PC-9 (cell line): Measurements from ENCODE around the gene GTF3C1. TPM values are rescaled to one million over a fixed set of nuclear protein-coding genes. Genes with fewer than 3 reads are reported as not detected.

Experiments
- BruUV-seq: library from RNA; stranded (reverse); fragments of 400-500 nt; replicated peaks from 2 replicates; lab custom pipeline; 2021; lab: Mats Ljungman, UMichigan
- CTCF ChIA-PET: fragments of 300-600 bp; sonication (Branson Sonifier 250); formaldehyde crosslinking; loops from one replicate; lab custom pipeline; 2022; ENCODE audit warnings: antibody characterized with exemption; lab: Charles Lee
- POLR2A ChIA-PET: fragments of 300-600 bp; sonication (Branson Sonifier 250); formaldehyde crosslinking; loops from one replicate; lab custom pipeline; 2022; ENCODE audit warnings: antibody characterized with exemption; ENCODE audit not compliant: unreplicated experiment; lab: Charles Lee
- DNase-seq, 2 experiments: peaks; one replicate each; pipeline versions ENCODE4 v3.0.0 to v3.0.0-alpha.2; 2015 to 2022; ENCODE audit warnings: mixed read lengths in 1 of 2
- H2AFZ ChIP-seq: fragments of 200-600 bp; sonication (generic); 2 replicates; pipeline ENCODE4 v1.8.1; 2017; ENCODE audit warnings: antibody characterized with exemption
- H3F3A ChIP-seq: fragments of 200-600 bp; sonication (generic); 2 replicates; pipeline ENCODE4 v1.8.1; 2017; ENCODE audit warnings: antibody characterized with exemption, mild to moderate bottlenecking, low read depth; ENCODE audit not compliant: insufficient read depth
- H3K27ac ChIP-seq: fragments of 200-600 bp; sonication (generic); 2 replicates; pipeline ENCODE4 v1.6.1; 2016; ENCODE audit warnings: mixed run types
- H3K27me3 ChIP-seq: fragments of 200-600 bp; sonication (generic); 2 replicates; pipeline ENCODE4 v1.6.1; 2016; ENCODE audit warnings: low read depth, mixed run types; ENCODE audit not compliant: insufficient read depth
- H3K36me3 ChIP-seq: fragments of 200-600 bp; sonication (generic); 2 replicates; pipeline ENCODE4 v1.6.1; 2016; ENCODE audit warnings: low read depth, mixed run types
- H3K4me1 ChIP-seq: fragments of 200-600 bp; sonication (generic); replicated peaks from 2 replicates; pipeline ENCODE4 v1.6.1; 2016; ENCODE audit warnings: mixed run types; ENCODE audit not compliant: insufficient read depth
- H3K4me2 ChIP-seq: fragments of 200-600 bp; sonication (generic); 2 replicates; pipeline ENCODE4 v1.6.1; 2017; ENCODE audit warnings: mixed run types
- H3K4me3 ChIP-seq: fragments of 200-600 bp; sonication (generic); 2 replicates; pipeline ENCODE4 v1.6.1; 2016; ENCODE audit warnings: mixed run types
- H3K79me2 ChIP-seq: fragments of 200-600 bp; sonication (generic); 2 replicates; pipeline ENCODE4 v1.6.1; 2017; ENCODE audit warnings: low read depth, mixed run types
- H3K9me2 ChIP-seq: fragments of 200-600 bp; sonication (generic); 2 replicates; pipeline ENCODE4 v1.8.1; 2017; ENCODE audit warnings: mild to moderate bottlenecking; ENCODE audit not compliant: insufficient read depth
- H3K9me3 ChIP-seq: fragments of 200-600 bp; sonication (generic); 2 replicates; pipeline ENCODE4 v1.8.1; 2016; ENCODE audit warnings: low read depth; ENCODE audit not compliant: insufficient read depth
- H4K20me1 ChIP-seq: fragments of 200-600 bp; sonication (generic); 2 replicates; pipeline ENCODE4 v1.8.1; 2017; ENCODE audit not compliant: insufficient read depth
- EZH2 ChIP-seq: fragments of 200-600 bp; sonication (generic); IDR thresholded peaks from 2 replicates; pipeline ENCODE4 v1.8.0; 2017; ENCODE audit warnings: antibody characterized with exemption, low read depth
- intact Hi-C: fragments of 100-400 bp; cut with micrococcal nuclease; formaldehyde crosslinking; loops from one replicate; pipeline ENCODE4 v1.10.0; 2022; ENCODE audit not compliant: unreplicated experiment
- total RNA-seq: library from RNA; stranded (reverse); gene quantifications from 2 replicates; pipeline ENCODE4 v1.2.3, GENCODE V29; 2021
- TF ChIP-seq, protein P1 (sequence below): fragments of 200-600 bp; sonication (generic); conservative IDR thresholded peaks from 2 replicates; pipeline ENCODE4 v1.6.1; 2017; ENCODE audit warnings: mixed run types, antibody characterized with exemption, mild to moderate bottlenecking, moderate library complexity

GTF3C1 gene
- total RNA-seq, 1 experiment from 2014 or later, result 118 TPM

DNA sequence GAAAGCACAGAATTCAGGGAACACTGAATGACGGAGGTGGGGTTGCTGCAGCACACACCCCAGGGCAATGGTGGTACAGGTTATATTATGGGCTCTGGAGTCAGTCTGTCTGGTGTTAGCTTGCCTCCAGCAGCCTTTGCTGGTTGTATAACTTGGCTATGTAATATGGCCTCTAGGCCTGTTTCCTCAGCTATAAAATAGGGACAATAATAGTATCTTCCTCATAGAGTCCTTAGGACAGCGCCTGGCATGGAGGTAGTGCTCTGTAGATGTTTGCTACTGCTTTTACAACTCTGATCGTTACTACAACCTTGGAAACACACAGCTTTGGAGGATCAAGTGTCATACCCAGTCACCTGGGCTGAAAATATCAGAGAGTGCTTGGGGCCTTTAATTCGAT, 31.5 kb downstream of the GTF3C1 start:
- no TSS peak for BruUV-seq
- POLR2A ChIA-PET, result interaction anchor here (0.6 kb wide), 1 partner anchor 637 kb away, joined by 3 read pairs; no protein-coding TSS in a partner anchor
- CTCF ChIA-PET, result no interaction called here

DNA sequence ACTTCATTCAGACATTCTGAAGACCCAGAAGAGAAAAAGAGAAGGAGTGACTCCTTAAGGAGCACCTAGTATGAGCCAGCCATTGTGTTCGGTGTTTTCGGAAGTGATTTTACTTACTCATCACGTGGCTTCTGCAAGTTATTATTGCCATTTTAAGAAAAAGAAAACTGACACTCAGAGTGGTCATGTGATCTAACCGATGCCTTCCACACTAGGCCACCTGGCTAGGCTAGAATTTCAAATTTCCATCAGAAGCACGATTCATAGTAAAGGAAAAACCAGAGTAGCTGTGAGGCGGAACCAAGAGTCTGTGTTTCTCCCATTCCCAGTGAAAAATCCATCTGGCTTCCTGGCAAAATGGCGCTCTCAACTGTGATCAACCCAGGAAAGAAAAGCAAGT, 32.0 kb downstream of the GTF3C1 start:
- no TSS peak for BruUV-seq
- no peaks in the 10 kb centered on the region for H3K9me3 ChIP-seq
- H3K4me1 ChIP-seq, result no peaks in the 10 kb centered on the region
- ChIA-PET POLR2A (no interaction called here), CTCF (no interaction called here)
- H4K20me1 ChIP-seq, result peaks cover 4% of the 10 kb centered on the region
- H3K36me3 ChIP-seq, result peaks cover 14% of the 10 kb centered on the region; the same call in 1 of the 2 replicates
- no peak overlapping the region for H3K4me3 ChIP-seq
- H3K79me2 ChIP-seq, result no peaks in the 10 kb centered on the region
- no peak overlapping the region for H3K4me2 ChIP-seq
- DNase-seq, result no peak
- intact Hi-C loops, result no loop called here
- TF ChIP-seq, protein P1, sequence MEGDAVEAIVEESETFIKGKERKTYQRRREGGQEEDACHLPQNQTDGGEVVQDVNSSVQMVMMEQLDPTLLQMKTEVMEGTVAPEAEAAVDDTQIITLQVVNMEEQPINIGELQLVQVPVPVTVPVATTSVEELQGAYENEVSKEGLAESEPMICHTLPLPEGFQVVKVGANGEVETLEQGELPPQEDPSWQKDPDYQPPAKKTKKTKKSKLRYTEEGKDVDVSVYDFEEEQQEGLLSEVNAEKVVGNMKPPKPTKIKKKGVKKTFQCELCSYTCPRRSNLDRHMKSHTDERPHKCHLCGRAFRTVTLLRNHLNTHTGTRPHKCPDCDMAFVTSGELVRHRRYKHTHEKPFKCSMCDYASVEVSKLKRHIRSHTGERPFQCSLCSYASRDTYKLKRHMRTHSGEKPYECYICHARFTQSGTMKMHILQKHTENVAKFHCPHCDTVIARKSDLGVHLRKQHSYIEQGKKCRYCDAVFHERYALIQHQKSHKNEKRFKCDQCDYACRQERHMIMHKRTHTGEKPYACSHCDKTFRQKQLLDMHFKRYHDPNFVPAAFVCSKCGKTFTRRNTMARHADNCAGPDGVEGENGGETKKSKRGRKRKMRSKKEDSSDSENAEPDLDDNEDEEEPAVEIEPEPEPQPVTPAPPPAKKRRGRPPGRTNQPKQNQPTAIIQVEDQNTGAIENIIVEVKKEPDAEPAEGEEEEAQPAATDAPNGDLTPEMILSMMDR, result no peak
- no peak for TF ChIP-seq EZH2
- H3K9me2 ChIP-seq, result no peaks in the 10 kb centered on the region
- H3K27ac ChIP-seq, result no peak overlapping the region
- no peaks in the 10 kb centered on the region for H3F3A ChIP-seq
- H2AFZ ChIP-seq, result no peak overlapping the region
- H3K27me3 ChIP-seq, result no peaks in the 10 kb centered on the region

More for the DNA sequence above, 31.5 kb downstream of the GTF3C1 start:
- Histone ChIP-seq H3K4me2 (no peak overlapping the region), H3K9me3 (no peaks in the 10 kb centered on the region), H2AFZ (no peak overlapping the region), H3K9me2 (no peaks in the 10 kb centered on the region), H3K4me1 (no peaks in the 10 kb centered on the region), H3K4me3 (no peak overlapping the region), H3K36me3 (peaks cover 19% of the 10 kb centered on the region; the same call in 1 of the 2 replicates), H3K27me3 (no peaks in the 10 kb centered on the region), H4K20me1 (peaks cover 4% of the 10 kb centered on the region), H3K27ac (no peak overlapping the region), H3F3A (no peaks in the 10 kb centered on the region), H3K79me2 (no peaks in the 10 kb centered on the region)
- intact Hi-C loops, result no loop called here
- no peak for DNase-seq
- no peak for TF ChIP-seq EZH2
- TF ChIP-seq, protein P1, result no peak

DNA sequence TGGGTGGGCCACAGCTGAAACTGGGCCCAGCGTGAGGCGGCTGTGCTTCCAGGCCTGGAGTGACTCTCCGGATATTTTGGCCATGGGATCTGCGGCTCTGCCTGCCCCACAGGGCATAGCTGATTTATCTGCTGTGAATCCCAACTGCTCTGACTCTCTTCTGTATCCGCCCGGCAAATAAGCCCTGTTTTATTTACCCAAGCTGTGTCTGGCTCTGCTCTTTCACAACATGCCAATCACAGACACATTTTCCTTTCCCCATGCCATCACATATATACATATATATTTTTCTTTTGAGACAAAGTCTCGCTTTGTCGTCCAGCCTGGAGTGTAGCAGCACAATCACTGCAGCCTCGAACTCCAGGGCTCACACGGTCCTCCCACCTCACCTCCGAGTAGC, 33.3 kb downstream of the GTF3C1 start:
- Histone ChIP-seq H3K9me3 (no peaks in the 10 kb centered on the region), H3K79me2 (no peaks in the 10 kb centered on the region), H3K36me3 (peaks cover 19% of the 10 kb centered on the region; the same call in 1 of the 2 replicates), H3K9me2 (no peaks in the 10 kb centered on the region), H2AFZ (no peak overlapping the region), H3K27ac (no peak overlapping the region), H3F3A (no peaks in the 10 kb centered on the region), H3K4me3 (no peak overlapping the region), H3K27me3 (no peaks in the 10 kb centered on the region), H3K4me1 (no peaks in the 10 kb centered on the region), H4K20me1 (peaks cover 4% of the 10 kb centered on the region), H3K4me2 (no peak overlapping the region)
- ChIA-PET CTCF (interaction anchor here (0.6 kb wide), 1 partner anchor 33 kb away, joined by 3 read pairs; the partner anchor contains the start of gene GTF3C1), POLR2A (interaction anchor here (0.6 kb wide), 1 partner anchor 142 kb away, joined by 3 read pairs; no protein-coding TSS in a partner anchor)
- intact Hi-C loops, result no loop called here
- DNase-seq, result no peak
- BruUV-seq, result no TSS peak
- no peak for TF ChIP-seq EZH2
- TF ChIP-seq, protein P1, result no peak
